Measurements from ENCODE around the gene SLC13A3. TPM values are rescaled to one million over a fixed set of nuclear protein-coding genes. Genes with fewer than 3 reads are reported as not detected.

Gene SLC13A3
- total RNA-seq, 5 donors from 2014 or later (not counting 1 experiment from before 2014, with no cell fraction given), result 0.16 to 0.49 (median 0.33) TPM; not detected in 1

- Mint-ChIP-seq H3K27ac (no peak within 1 kb of the TSS), H3K4me3 (peak within 1 kb of the TSS; percentile 72 to 73 (median 73)), H3K4me1 (peaks cover 0 to 12% (median 10%) of the 10 kb centered on the region in 3 donors), H3K36me3 (no peaks in the 10 kb centered on the region), H3K9me3 (no peaks in the 10 kb centered on the region), H3K27me3 (peaks cover 22 to 38% of the 10 kb centered on the region in 2 donors)
- 9% methylated on average over 40 of the region's 49 CpGs for WGBS (ENCODE audit: insufficient coverage)
- ATAC-seq (replicated peaks in 1 of 4) (peak in 3 of 4 experiments; percentile 37 to 46 (median 43)), DNase-seq (peak in 3 of 35 experiments; percentile 3)
- CTCF ChIA-PET, result no interaction called here
- H3K9me3 ChIP-seq, result no peaks in the 10 kb centered on the region
- peak within 1 kb of the TSS; percentile 35 to 58 for H3K4me3 ChIP-seq (ENCODE audit: control insufficient read depth in 1 of 2, extremely low read depth in 1 of 2, low read length in 1 of 2)
- H3K36me3 ChIP-seq (ENCODE audit: control insufficient read depth in 2 of 2, extremely low read depth in 1 of 2, insufficient read depth in 1 of 2, low read length in 1 of 2), result no peaks in the 10 kb centered on the region
- POLR2A ChIA-PET, result no interaction called here
- peaks cover 0 to 8% of the 10 kb centered on the region in 2 experiments for H3K4me1 ChIP-seq (ENCODE audit: control insufficient read depth in 1 of 2, extremely low read depth in 1 of 2, insufficient read depth in 2 of 2, low read length in 2 of 2)
- peaks cover 4 to 11% of the 10 kb centered on the region in 2 experiments for H3K27me3 ChIP-seq (replicated peaks in 1 of 2; ENCODE audit: control insufficient read depth in 2 of 2, extremely low read depth in 1 of 2, insufficient read depth in 2 of 2, low read length in 1 of 2)
- no peak within 1 kb of the TSS for H3K27ac ChIP-seq (ENCODE audit: low read length)
Measured at GRCh38 chr20:46512943-46513844, 138.1 kb downstream of the SLC13A3 start, which contains the start of gene ZNF334. Gene ZNF334, minus strand, starts transcription at chr20:46513559. Its CDS starts 1,457 bp downstream, at chr20:46512102.

- H3K36me3 ChIP-seq (ENCODE audit: control insufficient read depth in 2 of 2, extremely low read depth in 1 of 2, insufficient read depth in 1 of 2, low read length in 1 of 2), result no peaks in the 10 kb centered on the region
- Mint-ChIP-seq H3K27me3 (peaks cover 35 to 59% of the 10 kb centered on the region in 2 donors), H3K4me1 (peaks cover 0 to 12% (median 10%) of the 10 kb centered on the region in 3 donors), H3K9me3 (no peaks in the 10 kb centered on the region), H3K4me3 (no peak overlapping the region), H3K27ac (no peak overlapping the region), H3K36me3 (no peaks in the 10 kb centered on the region)
- POLR2A ChIA-PET, result no interaction called here
- H3K27me3 ChIP-seq (replicated peaks in 1 of 2; ENCODE audit: control insufficient read depth in 2 of 2, extremely low read depth in 1 of 2, insufficient read depth in 2 of 2, low read length in 1 of 2), result peaks cover 4 to 11% of the 10 kb centered on the region in 2 experiments
- no CpG with 5 or more reads among the region's 2 CpGs for WGBS (ENCODE audit: insufficient coverage)
- no peak overlapping the region for H3K4me3 ChIP-seq (ENCODE audit: control insufficient read depth in 1 of 2, extremely low read depth in 1 of 2, low read length in 1 of 2)
- H3K9me3 ChIP-seq, result no peaks in the 10 kb centered on the region
- ATAC-seq (replicated peaks in 1 of 4) (no peak), DNase-seq (no peak)
- H3K27ac ChIP-seq (ENCODE audit: low read length), result no peak overlapping the region
- peaks cover 0 to 8% of the 10 kb centered on the region in 2 experiments for H3K4me1 ChIP-seq (ENCODE audit: control insufficient read depth in 1 of 2, extremely low read depth in 1 of 2, insufficient read depth in 2 of 2, low read length in 2 of 2)
- CTCF ChIA-PET, result no interaction called here
Measured at GRCh38 chr20:46509523-46509922, 141.7 kb downstream of the SLC13A3 start.

Other genes with a start within 250 kb of the SLC13A3 start
- 10 to 100 TPM; 48.8 to 86.6 (median 54.2) TPM for gene ELMO2, start 244.8 kb downstream of the SLC13A3 start, total RNA-seq
- gene ZNF334, start 137.9 kb downstream of the SLC13A3 start, total RNA-seq, result under 1 TPM; 0.14 to 0.26 (median 0.23) TPM
- gene OCSTAMP, start 100.8 kb downstream of the SLC13A3 start, total RNA-seq, result not detected
- gene TP53RK, start 38.0 kb upstream of the SLC13A3 start, total RNA-seq, result 10 to 100 TPM in 3 of 5 donors, 1 to 10 TPM in 2; 5.8 to 23.2 (median 21.9) TPM
- gene SLC2A10, start 58.2 kb upstream of the SLC13A3 start, total RNA-seq, result under 1 TPM in 3 of 5 donors, not detected in 2; 0.07 to 0.54 (median 0.09) TPM
- gene EYA2, start 243.4 kb upstream of the SLC13A3 start, total RNA-seq, result not detected